CD14-positive monocyte (primary cell): ENCODE results near the gene FOXJ2. TPM values are rescaled to one million over a fixed set of nuclear protein-coding genes. Genes with fewer than 3 reads are reported as not detected.

Source experiments
- DNase-seq, 3 donors: peaks; one replicate each; pipeline ENCODE4 v3.0.0-alpha.2; 2011 to 2022
- H2AFZ ChIP-seq: 2 replicates; pipeline ENCODE4 v1.6.0; 2012; ENCODE audit warnings: mild to moderate bottlenecking, low read depth, low read length, inconsistent platforms; ENCODE audit not compliant: insufficient read depth, poor library complexity, severe bottlenecking
- H3K27ac ChIP-seq, 2 donors: 1 replicate in 1 of 2; 2 replicates in 1 of 2; pipeline ENCODE4 v1.5.1; 2012 to 2013; ENCODE audit warnings: low read length in 2 of 2, control low read depth in 1 of 2, inconsistent platforms in 1 of 2, low read depth in 1 of 2, mild to moderate bottlenecking in 1 of 2
- H3K27me3 ChIP-seq, 2 donors: one replicate each; pipeline versions ENCODE4 v1.6.0 to v1.6.1; 2011 to 2013; ENCODE audit warnings: low read length in 2 of 2; ENCODE audit not compliant: control insufficient read depth in 2 of 2, insufficient read depth in 2 of 2
- H3K36me3 ChIP-seq, 2 donors: replicated peaks in 1 of 2; 1 replicate in 1 of 2; 2 replicates in 1 of 2; pipeline versions ENCODE4 v1.5.1 to v1.6.1; 2012 to 2013; ENCODE audit warnings: low read length in 2 of 2, control low read depth in 1 of 2, inconsistent platforms in 1 of 2, mild to moderate bottlenecking in 1 of 2; ENCODE audit not compliant: insufficient read depth in 2 of 2, control insufficient read depth in 1 of 2
- H3K4me1 ChIP-seq, 2 donors: 1 replicate in 1 of 2; 2 replicates in 1 of 2; pipeline versions ENCODE4 v1.5.1 to v1.6.1; 2012 to 2013; ENCODE audit warnings: low read length in 2 of 2, control low read depth in 1 of 2, inconsistent platforms in 1 of 2, mild to moderate bottlenecking in 1 of 2, moderate library complexity in 1 of 2; ENCODE audit not compliant: insufficient read depth in 2 of 2, control insufficient read depth in 1 of 2
- H3K4me2 ChIP-seq: replicated peaks from 2 replicates; pipeline ENCODE3; 2012; ENCODE audit warnings: low read length, moderate library complexity, mild to moderate bottlenecking; ENCODE audit not compliant: poor library complexity, severe bottlenecking; ENCODE audit errors: extremely low read depth
- H3K4me3 ChIP-seq, 3 experiments: fragments of 200-600 bp in 1 of 3; sonication (generic) in 1 of 3; replicated peaks in 1 of 3; 1 replicate in 2 of 3; 2 replicates in 1 of 3; pipeline ENCODE4 v1.5.1; 2011 to 2013; ENCODE audit warnings: low read length in 3 of 3, mild to moderate bottlenecking in 3 of 3, control low read depth in 2 of 3, low read depth in 2 of 3, inconsistent platforms in 1 of 3, moderate library complexity in 1 of 3
- H3K79me2 ChIP-seq: 2 replicates; pipeline ENCODE4 v1.6.0; 2012; ENCODE audit warnings: mild to moderate bottlenecking, control low read depth, inconsistent platforms, low read length, moderate library complexity; ENCODE audit not compliant: insufficient read depth
- H3K9ac ChIP-seq: 2 replicates; pipeline ENCODE4 v1.6.0; 2017; ENCODE audit warnings: low read length, mild to moderate bottlenecking; ENCODE audit not compliant: insufficient read depth, poor library complexity, severe bottlenecking
- H3K9me3 ChIP-seq, 2 donors: replicated peaks in 1 of 2; 1 replicate in 1 of 2; 2 replicates in 1 of 2; pipeline versions ENCODE4 v1.5.1 to v1.6.1; 2012 to 2013; ENCODE audit warnings: low read length in 2 of 2, control low read depth in 1 of 2; ENCODE audit not compliant: control insufficient read depth in 1 of 2, insufficient read depth in 1 of 2
- H4K20me1 ChIP-seq: 2 replicates; pipeline ENCODE4 v1.6.0; 2012; ENCODE audit warnings: mild to moderate bottlenecking, low read length, control low read depth, moderate library complexity; ENCODE audit not compliant: insufficient read depth
- H3K27ac Mint-ChIP-seq, 7 donors: one replicate each; pipeline ENCODE4 v1.8.0; 2020; ENCODE audit warnings: mild to moderate bottlenecking in 7 of 7, mixed read lengths in 7 of 7, moderate library complexity in 6 of 7, inconsistent platforms in 2 of 7
- H3K27me3 Mint-ChIP-seq, 3 donors: one replicate each; pipeline ENCODE4 v1.8.0; 2021 to 2022; ENCODE audit warnings: low read depth in 3 of 3, mild to moderate bottlenecking in 3 of 3, mixed read lengths in 3 of 3, moderate library complexity in 3 of 3, inconsistent platforms in 1 of 3
- H3K36me3 Mint-ChIP-seq, 2 donors: one replicate each; pipeline ENCODE4 v1.8.0; 2020; ENCODE audit warnings: mixed read lengths in 2 of 2, inconsistent platforms in 1 of 2, mild to moderate bottlenecking in 1 of 2
- H3K4me1 Mint-ChIP-seq: one replicate; pipeline ENCODE4 v1.8.0; 2020; ENCODE audit warnings: mild to moderate bottlenecking, mixed read lengths
- H3K4me3 Mint-ChIP-seq, 2 donors: one replicate each; pipeline ENCODE4 v1.8.0; 2020; ENCODE audit warnings: mild to moderate bottlenecking in 2 of 2, mixed read lengths in 2 of 2, moderate library complexity in 1 of 2
- H3K9me3 Mint-ChIP-seq, 7 donors: one replicate each; pipeline ENCODE4 v1.8.0; 2020 to 2022; ENCODE audit warnings: mixed read lengths in 7 of 7, mild to moderate bottlenecking in 6 of 7, moderate library complexity in 6 of 7, inconsistent platforms in 2 of 7
- CTCF ChIP-seq: fragments of 200-600 bp; IDR thresholded peaks from one replicate; pipeline ENCODE4 v1.8.0; 2022; ENCODE audit warnings: antibody characterized with exemption, mild to moderate bottlenecking
- WGBS: methylation state at CpG from one replicate; pipeline ENCODE4 v1.1.5; 2013; ENCODE audit warnings: missing lambda C conversion rate; ENCODE audit not compliant: insufficient coverage; 5-methylcytosine and 5-hydroxymethylcytosine counted together
- intact Hi-C, 2 donors: fragments of 100-400 bp; cut with micrococcal nuclease; formaldehyde crosslinking; loops; one replicate each; pipeline versions ENCODE4 v1.15.0 to v1.15.1; 2023
- polyA plus RNA-seq, 3 donors: library from polyadenylated mRNA; depleted of rRNA in 1 of 3; unstranded in 2 of 3; stranded (reverse) in 1 of 3; fragments of 300-500 nt in 2 of 3; fragments of >200 nt in 1 of 3; fragmentation: Illumina TruSeq in 2 of 3; gene quantifications; 1 replicate in 2 of 3; 2 replicates in 1 of 3; pipeline ENCODE4 v1.2.3, GENCODE V29; 2012 to 2021

FOXJ2 gene
- polyA plus RNA-seq, 3 donors: 4.9 to 15.0 (median 7.4) TPM

- H3K9me3 Mint-ChIP-seq: peaks cover 0 to 2% (median 0%) of the 10 kb centered on the region in 7 donors
- Histone ChIP-seq H2AFZ (no peak overlapping the region), H3K79me2 (peaks cover 50% of the 10 kb centered on the region), H3K36me3 (peaks cover 0 to 16% of the 10 kb centered on the region in 2 donors), H3K9ac (peak overlapping the region; percentile 43), H4K20me1 (no peaks in the 10 kb centered on the region), H3K9me3 (no peaks in the 10 kb centered on the region), H3K27ac (peak overlapping the region; percentile 56 to 92), H3K4me2 (peak overlapping the region; percentile 80), H3K4me3 (peak overlapping the region; percentile 65 to 94 (median 80)), H3K27me3 (no peaks in the 10 kb centered on the region), H3K4me1 (peaks cover 64 to 90% of the 10 kb centered on the region in 2 donors)
- peak overlapping the region; percentile 81 to 96 (median 93) for H3K27ac Mint-ChIP-seq
- peaks cover 13 to 32% of the 10 kb centered on the region in 2 donors for H3K36me3 Mint-ChIP-seq
- intact Hi-C loops: no loop called here
- no peaks in the 10 kb centered on the region for H3K27me3 Mint-ChIP-seq
- peak in 2 of 3 donors; percentile 38 to 44 for DNase-seq
- peak overlapping the region; percentile 79 to 85 for H3K4me3 Mint-ChIP-seq
- TF ChIP-seq CTCF: no peak
- H3K4me1 Mint-ChIP-seq: peaks cover 70% of the 10 kb centered on the region
Measured at GRCh38 chr12:8064131-8064530, 31.6 kb downstream of the FOXJ2 start.

GRCh38 chr12:8065991-8066594, 33.6 kb downstream of the FOXJ2 start, which contains the start of gene C3AR1:
TSS of gene C3AR1 (minus strand) at chr12:8066359. CDS start at chr12:8060185, 6,174 bp downstream.
- Histone ChIP-seq H3K27ac (peak within 1 kb of the TSS; percentile 72 to 92), H3K79me2 (peaks cover 40% of the 10 kb centered on the region), H2AFZ (no peak within 1 kb of the TSS), H3K27me3 (no peaks in the 10 kb centered on the region), H3K4me3 (peak within 1 kb of the TSS; percentile 65 to 94 (median 80)), H3K4me2 (peak within 1 kb of the TSS; percentile 80), H3K4me1 (peaks cover 75 to 96% of the 10 kb centered on the region in 2 donors), H3K9me3 (no peaks in the 10 kb centered on the region), H3K36me3 (no peaks in the 10 kb centered on the region), H3K9ac (peak within 1 kb of the TSS; percentile 61), H4K20me1 (no peaks in the 10 kb centered on the region)
- Mint-ChIP-seq H3K4me3 (peak within 1 kb of the TSS; percentile 79 to 85), H3K27ac (peak within 1 kb of the TSS; percentile 88 to 96 (median 93)), H3K9me3 (peaks cover 0 to 2% (median 0%) of the 10 kb centered on the region in 7 donors), H3K36me3 (peaks cover 5 to 18% of the 10 kb centered on the region in 2 donors), H3K27me3 (no peaks in the 10 kb centered on the region), H3K4me1 (peaks cover 74% of the 10 kb centered on the region)
- intact Hi-C loops: loop anchor here in 1 of 2 donors (1.0 kb wide), 1 partner anchor 8 kb away; no protein-coding TSS in a partner anchor
- TF ChIP-seq CTCF: no peak
- peak; percentile 69 to 88 (median 87) for DNase-seq
- WGBS: 0% methylated on average over 1 of the region's 2 CpGs
